Stimulated activated CD8-positive, alpha-beta memory T cell treated with anti-CD3 and anti-CD28 coated beads, Interleukin-4, amount 100 ng/mL, for 48 hours (primary cell): ENCODE results near the gene DERL3.

Experiments used
- DNase-seq: peaks from one replicate; pipeline ENCODE4 v3.0.0-alpha.2; 2020

Gene DERL3

DNA sequence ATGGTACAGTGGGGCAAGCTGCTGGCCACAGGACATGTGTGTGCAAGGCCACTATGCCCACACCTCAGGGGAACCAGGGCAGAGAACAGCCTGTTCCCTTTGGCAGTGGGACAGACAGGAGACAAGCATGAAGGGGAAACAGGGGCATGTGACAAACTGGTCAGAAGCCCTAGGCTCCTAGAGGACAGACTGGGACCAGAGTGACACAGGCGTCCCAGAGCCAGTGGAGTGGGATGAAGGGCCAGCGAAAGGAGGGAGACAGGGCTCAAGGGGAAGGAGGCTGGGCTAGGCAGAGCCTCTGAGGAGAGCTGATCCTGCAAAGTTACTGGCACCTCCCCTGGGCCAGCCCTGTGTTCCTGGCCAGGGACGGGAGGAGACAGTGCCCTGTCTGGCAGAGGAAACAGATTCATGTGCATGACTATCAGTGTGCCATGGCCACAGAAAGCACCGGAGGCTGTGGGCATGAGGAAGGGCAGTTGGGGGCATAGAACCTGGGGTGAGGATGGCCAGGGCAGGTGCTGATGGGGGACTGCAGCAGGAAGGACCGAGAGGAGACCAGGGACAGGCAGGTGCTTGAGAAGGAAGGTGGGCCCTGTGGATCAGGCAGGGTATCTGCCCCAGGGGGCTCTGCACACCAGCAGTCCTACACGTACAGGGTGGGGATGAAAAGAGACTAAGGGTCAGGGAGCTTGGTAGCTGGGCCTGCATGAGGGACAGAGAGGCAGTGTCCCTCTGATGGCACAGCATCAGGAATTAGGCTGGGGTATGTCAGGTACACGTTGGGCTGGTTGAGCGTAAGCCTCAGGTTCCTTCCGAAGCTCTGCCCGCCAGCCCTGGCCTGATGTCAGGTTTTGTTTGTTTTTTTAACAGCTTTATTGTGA is 9.8 kb downstream of the DERL3 start:
- no peak for DNase-seq

GRCh38 chr22:23827351-23827995 is 11.3 kb downstream of the DERL3 start:
- DNase-seq = no peak

DNA sequence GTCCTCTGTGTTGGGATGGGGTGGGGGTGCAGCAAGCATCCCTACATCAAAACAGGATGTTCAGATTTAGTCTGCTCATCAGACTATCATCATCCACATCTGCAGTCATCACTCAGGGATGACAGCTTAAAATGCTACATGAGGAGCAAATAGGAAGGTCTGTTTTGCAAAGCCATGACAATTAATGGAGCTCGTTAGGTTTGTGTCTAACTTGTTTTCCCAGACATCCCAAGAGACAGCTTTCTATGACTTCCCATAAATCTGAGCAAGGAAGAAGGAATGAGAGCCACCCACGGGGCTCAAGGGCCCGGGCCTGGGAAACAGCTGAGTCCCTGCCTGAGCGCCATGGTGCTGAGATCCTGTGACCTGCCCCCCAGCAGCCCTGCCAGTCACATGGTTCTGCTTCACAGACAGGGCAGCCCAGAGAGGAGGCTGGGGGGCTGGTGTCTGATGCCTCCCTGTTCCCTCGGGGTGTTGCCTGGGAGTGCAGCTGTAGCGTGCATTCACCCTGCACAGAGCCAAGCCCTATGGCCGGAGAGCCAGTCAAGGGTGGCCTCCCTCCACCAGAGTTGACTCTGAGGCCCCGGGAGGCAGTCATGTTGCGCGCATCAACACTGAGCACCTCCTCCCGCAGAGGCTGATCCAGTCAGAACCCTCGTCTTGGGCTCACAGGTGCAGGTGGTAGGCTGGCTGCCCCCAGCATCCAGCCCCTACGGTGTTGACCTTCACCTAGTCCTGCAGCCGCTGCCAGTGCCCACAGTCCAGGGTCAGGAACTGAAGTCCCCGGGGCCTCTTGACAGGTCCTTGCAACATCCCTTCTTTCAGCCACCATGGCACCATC is 12.1 kb downstream of the DERL3 start:
- no peak for DNase-seq

DNA sequence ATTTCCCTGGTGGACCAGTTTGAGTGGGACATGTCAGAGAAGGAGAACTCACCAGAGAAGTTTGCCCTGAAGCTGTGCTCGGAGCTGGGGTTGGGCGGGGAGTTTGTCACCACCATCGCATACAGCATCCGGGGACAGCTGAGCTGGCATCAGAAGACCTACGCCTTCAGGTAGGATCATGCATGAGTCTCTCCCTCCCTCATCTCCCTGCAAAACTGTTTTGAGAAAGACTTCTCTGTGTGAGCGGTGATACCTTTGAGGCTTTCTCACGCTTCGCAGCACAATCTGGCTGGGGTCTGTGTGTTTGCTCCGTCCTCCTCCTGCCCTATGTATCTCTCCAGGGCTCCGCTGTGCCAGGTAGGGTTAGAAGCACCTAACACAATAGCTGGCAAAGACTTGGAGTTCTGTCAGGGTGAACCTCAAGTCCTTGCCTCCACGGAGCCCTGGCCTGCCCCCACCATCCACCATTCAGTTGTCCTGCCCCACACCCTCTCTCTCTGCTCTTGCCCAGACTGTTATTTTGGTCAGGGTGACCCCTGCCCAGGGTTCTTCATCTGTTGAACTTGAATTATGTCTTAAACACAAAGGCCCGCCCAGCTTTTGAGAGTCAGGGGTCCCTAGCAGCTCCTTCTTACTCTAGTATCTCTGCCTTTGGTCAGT is 13.4 kb downstream of the DERL3 start:
- DNase-seq = no peak

GRCh38 chr22:23824476-23825245 is 14.1 kb downstream of the DERL3 start:
- DNase-seq = no peak

DNA sequence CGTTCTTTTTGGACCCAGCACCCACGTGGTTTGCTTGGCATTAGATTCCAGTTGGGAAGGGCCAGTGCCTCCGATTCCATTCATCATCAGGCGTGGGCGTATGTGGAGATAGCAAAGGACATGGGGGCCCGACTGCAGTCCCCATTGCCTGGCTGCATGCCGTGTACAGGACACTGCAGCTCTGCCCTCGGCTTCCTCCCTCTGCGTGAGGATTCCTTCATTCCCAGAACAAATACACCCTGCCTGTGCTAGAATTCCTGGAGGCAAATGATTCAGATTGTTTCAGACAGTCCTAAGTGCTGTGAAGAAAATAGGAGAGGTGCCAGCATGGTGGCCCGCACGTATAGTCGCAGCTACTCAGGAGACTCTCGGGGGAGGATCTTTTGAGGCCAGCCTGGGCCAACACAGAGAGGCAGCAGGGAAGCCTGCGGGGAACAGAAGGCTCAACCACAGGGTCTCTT is 15.4 kb downstream of the DERL3 start:
- no peak for DNase-seq

DNA sequence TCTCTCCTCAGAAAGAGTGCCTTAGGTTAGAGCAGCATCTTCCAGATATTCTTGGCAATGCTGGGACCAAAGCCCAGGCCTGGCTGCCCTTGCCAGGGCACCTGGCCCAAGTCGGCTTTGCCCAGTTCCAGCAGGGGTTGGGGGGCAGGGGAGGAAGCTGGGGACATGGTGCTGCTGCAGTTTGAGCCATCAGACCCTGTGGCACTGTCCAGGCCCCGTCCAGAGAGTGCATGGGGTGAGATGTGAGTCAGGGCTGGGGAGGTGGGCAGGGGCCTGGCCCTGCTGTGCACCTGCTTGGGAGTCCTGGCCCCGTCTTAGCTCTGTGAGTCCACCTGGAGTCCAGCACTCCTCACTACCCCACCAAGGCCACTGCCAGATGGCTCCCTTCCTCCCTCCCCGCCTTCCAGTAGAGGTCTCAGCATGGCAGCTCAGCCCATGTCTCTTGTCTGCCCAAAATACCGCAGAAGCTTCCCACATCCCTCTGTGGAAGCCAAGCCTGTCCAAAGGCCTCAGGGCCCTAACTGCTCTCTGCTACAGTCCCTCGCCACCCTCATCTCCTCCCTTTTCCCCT is 16.6 kb downstream of the DERL3 start:
- DNase-seq = no peak

- DNase-seq = no peak
These were observed 18.0 kb downstream of the DERL3 start for GRCh38 chr22:23820748-23821211.

GRCh38 chr22:23818541-23818940 is 20.3 kb downstream of the DERL3 start:
- DNase-seq = no peak

DNA sequence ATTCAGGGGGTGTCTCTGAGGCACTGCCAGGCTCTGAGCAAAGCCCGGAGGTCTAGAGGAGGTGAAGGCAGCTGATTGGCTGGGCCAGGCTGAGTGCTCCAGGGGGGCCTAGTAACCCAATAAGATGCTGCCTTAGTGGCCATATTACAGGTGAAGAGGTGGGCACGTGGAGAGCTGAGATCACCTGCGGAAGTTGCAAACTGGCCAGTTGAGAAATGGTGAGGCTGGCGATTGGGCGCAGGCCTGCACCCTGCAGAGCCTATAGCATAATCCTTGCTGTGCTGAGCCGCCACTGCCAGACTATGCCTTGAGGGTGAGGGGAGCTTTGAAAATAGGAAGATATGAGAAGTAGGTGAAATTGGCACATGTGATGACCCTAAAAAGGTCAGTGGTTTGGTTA is 21.7 kb downstream of the DERL3 start:
- DNase-seq = no peak

DNA sequence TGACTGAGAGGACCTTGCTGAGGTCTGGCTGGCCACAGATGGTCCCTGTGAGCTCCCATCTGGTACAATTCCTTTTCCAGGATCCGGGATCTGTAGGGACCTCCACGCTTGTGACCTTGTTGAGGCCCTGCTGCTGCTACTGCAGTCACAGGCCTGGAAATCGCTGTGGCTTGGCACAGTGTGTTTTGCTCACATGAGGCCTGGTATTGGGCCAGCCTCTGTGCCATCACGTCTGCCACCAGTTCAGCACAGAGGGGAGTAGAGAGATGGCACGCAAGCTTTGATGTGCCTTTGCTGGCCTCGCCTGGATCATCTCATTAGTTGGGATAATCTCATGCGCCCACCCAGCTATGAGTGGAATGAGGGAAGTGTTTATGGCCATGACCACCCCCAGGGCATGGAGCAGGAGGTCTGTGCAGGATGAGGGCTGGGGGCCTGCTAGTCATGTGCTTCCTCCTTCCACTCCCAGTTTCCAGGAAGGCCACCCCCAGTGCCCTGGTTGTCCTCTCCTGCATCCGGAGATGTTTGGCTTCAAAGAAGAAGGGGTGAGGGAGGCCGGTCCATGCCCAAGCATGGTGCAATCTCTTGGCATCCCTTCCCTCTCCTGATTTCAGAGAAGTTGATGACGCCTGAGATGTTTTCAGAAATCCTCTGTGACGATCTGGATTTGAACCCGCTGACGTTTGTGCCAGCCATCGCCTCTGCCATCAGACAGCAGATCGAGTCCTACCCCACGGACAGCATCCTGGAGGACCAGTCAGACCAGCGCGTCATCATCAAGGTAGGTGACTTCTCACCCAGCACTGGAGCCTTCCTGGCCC is 22.4 kb downstream of the DERL3 start:
- DNase-seq = no peak

DNA sequence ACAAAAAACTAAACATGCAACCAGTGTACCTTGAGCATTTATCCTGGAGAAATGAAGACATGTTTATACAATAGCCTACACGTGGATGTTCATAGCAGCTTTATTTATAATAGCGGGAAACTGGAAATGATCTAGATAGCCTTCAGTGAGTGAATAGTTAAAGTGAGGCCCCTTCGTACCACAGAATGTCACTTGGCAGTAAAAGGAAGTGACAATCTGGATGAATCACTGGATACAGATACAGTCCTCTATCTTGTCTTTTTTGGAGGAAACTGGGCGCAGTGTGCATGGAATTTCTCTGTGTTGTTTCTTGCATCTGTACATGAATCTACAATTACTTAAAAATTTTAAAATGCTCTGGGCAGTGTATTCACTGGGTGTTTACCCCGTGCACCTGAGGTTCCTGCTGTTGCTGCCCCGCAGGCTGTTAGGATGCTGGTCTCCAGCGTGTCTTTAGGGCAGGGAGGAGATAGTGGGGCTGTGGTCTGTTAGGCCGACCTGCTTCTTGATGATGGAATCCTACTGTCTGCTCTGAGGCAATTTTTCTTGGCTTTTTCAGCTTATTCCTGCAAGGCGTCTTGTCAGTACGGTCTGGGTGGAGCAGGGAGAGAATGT is 23.2 kb downstream of the DERL3 start:
- no peak for DNase-seq

DNA sequence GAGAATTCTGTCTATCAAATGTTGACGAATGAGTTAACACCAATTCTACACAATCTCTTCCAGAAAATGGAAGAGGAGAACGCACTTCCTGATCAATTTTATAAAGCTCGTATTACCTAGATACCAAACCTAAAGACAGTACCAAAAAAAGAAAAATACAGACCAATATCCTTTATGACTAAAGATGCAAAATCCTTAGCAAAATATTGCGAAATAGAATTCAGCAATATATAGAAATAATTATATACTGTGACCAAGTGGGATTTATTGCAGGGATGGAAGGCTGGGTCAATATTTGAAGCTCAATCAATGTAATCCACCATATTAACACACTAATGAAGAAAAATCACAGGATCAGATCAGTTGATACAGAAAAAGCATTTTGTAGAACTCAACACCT is 26.4 kb downstream of the DERL3 start:
- DNase-seq = no peak

DNA sequence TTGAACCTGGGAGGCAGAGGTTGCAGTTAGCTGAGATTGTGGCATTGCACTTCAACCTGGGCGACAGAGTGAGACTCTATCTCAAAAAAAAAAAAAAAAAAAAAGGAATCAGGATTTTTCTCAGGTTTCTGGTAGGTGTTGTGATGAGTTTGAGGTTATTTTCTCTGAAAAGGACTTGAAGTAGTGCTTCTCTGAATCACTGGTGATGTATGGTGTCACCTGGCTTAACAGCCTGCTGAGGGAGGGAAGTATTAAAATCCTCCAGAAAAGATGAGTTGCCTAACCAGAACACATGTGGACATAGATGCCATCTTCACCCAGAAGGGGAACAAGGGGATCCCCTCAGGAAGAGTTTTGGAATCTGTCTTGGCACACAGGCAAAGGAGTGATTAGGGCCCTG is 32.0 kb downstream of the DERL3 start:
- DNase-seq = no peak

- no peak for DNase-seq
These were observed 34.0 kb downstream of the DERL3 start for GRCh38 chr22:23804781-23805291.

DNA sequence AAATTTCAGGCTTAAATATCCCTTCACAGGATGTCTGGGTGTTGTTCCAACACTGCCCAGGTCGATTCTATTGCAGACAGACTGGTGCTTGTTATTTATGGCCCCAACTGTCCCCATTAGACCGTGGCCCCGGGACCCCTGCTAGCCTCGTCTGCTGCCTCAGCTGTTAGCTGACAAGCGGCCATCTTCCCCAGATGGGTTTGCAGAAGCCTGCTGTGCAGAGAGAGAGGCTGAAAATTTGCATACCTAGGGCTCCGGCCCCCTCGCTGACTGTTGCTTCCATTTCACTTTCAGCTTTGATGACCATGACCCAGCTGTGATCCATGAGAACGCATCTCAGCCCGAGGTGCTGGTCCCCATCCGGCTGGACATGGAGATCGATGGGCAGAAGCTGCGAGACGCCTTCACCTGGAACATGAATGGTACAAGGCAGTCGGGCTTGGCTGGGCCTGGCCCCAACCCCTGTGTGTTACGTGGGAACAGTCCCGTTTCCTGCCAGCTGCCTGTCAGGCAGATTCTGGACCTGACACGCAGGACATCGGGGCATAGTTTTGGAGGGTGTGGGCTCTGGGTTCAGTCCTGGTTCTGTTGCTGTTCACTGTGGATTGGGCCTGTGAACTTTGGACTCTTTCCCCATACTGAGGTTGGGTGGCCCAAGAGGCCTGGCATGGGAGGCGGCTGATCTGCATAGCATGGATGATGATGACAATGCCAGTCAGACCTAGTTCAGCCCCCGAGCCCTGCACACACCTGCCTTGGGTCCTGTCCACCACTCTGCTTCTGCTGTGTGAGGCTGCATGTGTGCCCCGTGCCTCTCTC is 35.6 kb downstream of the DERL3 start:
- no peak for DNase-seq

DNA sequence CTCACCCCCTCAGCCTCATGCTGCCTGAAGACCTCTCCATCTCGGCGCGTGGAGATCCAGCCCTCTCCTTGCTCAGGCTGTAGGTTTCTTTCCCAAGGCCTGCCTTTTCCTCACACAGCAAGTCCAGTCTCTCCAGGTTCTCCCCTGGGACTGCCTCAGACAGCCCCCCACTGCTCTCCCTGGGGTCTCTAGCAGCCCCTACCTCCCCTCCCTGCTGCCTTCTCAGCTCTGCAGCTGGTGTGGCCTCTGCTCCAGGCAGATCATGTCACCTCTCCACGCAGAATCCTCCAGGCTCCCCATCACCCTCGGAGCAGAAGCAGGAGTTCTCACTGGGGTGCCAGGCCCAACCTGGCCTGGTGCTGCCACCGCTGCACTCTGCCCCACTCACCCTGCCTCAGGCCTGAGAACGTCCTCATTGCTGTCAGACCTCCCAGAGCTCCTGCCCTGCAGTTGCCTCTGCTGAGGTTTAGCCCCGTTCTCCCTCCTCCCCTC is 36.9 kb downstream of the DERL3 start:
- no peak for DNase-seq

DNA sequence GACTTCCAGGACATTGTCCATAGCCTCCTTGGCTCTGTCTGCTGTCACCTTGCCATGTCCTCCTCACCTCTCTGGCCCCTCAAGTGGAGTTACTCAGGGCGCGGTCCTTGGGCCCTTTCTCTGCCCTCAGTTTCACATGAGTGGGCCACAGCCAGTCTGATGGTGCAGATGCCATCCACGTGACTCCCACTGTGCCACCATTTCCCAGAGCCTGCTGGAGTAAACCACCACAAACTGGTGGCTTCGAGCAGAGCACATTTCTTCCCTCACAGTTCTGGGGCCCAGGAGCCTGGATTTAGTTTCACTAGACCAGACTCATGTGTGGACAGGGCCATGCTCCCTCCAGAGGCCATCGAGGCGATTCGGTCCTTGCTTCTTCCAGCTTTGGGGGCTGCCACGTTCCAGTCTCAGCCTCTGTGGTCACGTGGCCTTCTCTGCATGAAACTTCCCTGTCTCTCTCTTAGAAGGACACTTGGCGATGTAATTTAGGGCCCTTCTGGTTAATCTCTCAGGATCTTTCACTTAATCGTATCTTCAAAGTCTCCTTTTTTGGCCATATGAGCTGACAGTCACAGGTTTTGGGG is 37.5 kb downstream of the DERL3 start:
- no peak for DNase-seq
